Body of pancreas (tissue), 4 donors: ENCODE results near the gene WWTR1. TPM values are rescaled to one million over a fixed set of nuclear protein-coding genes. Genes with fewer than 3 reads are reported as not detected.
A peak's percentile ranks its signal among the peaks of the same experiment; 100 is the strongest.

Experiments
- ATAC-seq: fragments of 150-250 bp; one replicate; pipeline ENCODE4 v1.9.1; 2016
- DNase-seq, 4 donors: peaks; one replicate each; pipeline ENCODE4 v3.0.0-alpha.2; 2019
- H3K27ac ChIP-seq, 4 donors: fragments of 200-600 bp; sonication (generic); 1 replicate in 3 of 4; 2 replicates in 1 of 4; pipeline versions ENCODE4 v1.5.1 to v1.6.1; 2016 to 2019; ENCODE audit warnings: mild to moderate bottlenecking in 1 of 4, mixed read lengths in 1 of 4, moderate library complexity in 1 of 4
- H3K27me3 ChIP-seq, 2 donors: fragments of 200-600 bp; sonication (generic); one replicate each; pipeline ENCODE4 v1.6.0; 2016; ENCODE audit warnings: mild to moderate bottlenecking in 1 of 2
- H3K36me3 ChIP-seq, 2 donors: fragments of 200-600 bp; sonication (generic); replicated peaks in 1 of 2; 2 replicates each; pipeline ENCODE4 v1.5.1; 2016; ENCODE audit warnings: low read depth in 2 of 2; ENCODE audit not compliant: insufficient read depth in 1 of 2
- H3K4me1 ChIP-seq: fragments of 200-600 bp; sonication (generic); one replicate; pipeline ENCODE4 v1.6.0; 2016
- H3K4me3 ChIP-seq, 2 donors: fragments of 200-600 bp; sonication (generic); 1 replicate in 1 of 2; 2 replicates in 1 of 2; pipeline ENCODE4 v1.5.1; 2016 to 2019
- H3K9me3 ChIP-seq, 3 donors: fragments of 200-600 bp; sonication (generic); 1 replicate in 2 of 3; 2 replicates in 1 of 3; pipeline ENCODE4 v1.5.1; 2016
- POLR2A ChIP-seq, 3 donors: fragments of 450-650 bp; IDR thresholded peaks; one replicate each; pipeline ENCODE4 v1.6.1; 2016; ENCODE audit warnings: antibody characterized with exemption in 3 of 3, mild to moderate bottlenecking in 2 of 3
- WGBS, 2 donors: methylation state at CpG; one replicate each; pipeline ENCODE4 v1.1.5; 2017; 5-methylcytosine and 5-hydroxymethylcytosine counted together
- intact Hi-C: fragments of 100-400 bp; cut with DNase I; formaldehyde crosslinking; loops from one replicate; pipeline ENCODE4 v1.15.1; 2023
- total RNA-seq, 2 donors: library from RNA; depleted of rRNA; stranded (reverse); fragments of >200 nt; gene quantifications; one replicate each; pipeline ENCODE4 v1.1.0, GENCODE V29; 2016
- TF ChIP-seq, protein P1 (sequence below), 7 experiments: fragments of 450-650 bp in 4 of 7; fragments of 200-600 bp in 3 of 7; sonication (generic) in 3 of 7; IDR thresholded peaks; one replicate each; pipeline ENCODE4 v1.5.1; 2016 to 2019; ENCODE audit warnings: antibody characterized with exemption in 7 of 7

The WWTR1 gene
- total RNA-seq, 2 donors from 2014 or later = 46.2 to 64.3 TPM

DNA sequence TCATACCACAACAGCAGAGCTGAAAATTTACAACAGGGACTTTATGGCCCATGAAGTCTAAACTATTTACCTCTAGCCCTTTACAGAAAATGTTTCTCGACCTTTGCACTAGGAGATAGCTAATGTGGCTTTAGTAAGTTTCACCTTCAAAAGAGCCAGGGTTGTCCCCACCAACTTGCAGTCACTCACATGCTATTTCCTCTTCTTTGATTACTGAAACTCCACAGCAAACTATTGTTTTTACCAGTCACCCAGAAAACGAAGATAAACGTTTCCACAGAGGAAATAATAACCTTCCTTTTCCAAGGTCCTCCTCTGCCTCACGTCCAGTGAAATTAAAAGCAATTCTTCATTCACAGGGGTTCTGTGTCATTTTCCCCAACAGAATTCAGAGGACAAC lies 48.2 kb downstream of the WWTR1 start:
- TF ChIP-seq, protein P1, sequence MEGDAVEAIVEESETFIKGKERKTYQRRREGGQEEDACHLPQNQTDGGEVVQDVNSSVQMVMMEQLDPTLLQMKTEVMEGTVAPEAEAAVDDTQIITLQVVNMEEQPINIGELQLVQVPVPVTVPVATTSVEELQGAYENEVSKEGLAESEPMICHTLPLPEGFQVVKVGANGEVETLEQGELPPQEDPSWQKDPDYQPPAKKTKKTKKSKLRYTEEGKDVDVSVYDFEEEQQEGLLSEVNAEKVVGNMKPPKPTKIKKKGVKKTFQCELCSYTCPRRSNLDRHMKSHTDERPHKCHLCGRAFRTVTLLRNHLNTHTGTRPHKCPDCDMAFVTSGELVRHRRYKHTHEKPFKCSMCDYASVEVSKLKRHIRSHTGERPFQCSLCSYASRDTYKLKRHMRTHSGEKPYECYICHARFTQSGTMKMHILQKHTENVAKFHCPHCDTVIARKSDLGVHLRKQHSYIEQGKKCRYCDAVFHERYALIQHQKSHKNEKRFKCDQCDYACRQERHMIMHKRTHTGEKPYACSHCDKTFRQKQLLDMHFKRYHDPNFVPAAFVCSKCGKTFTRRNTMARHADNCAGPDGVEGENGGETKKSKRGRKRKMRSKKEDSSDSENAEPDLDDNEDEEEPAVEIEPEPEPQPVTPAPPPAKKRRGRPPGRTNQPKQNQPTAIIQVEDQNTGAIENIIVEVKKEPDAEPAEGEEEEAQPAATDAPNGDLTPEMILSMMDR (IDR thresholded peaks at IDR 0.05) = no peak
- TF ChIP-seq POLR2A (IDR thresholded peaks at IDR 0.05) = no peak
- H3K4me3 ChIP-seq = no peak overlapping the region
- no peaks in the 10 kb centered on the region for H3K27me3 ChIP-seq
- WGBS, 2 donors = 25 to 37% methylated on average over 4 of the region's 4 CpGs
- no peaks in the 10 kb centered on the region for H3K36me3 ChIP-seq
- no peak for ATAC-seq
- intact Hi-C loops = no loop called here
- H3K4me1 ChIP-seq = peaks cover 28% of the 10 kb centered on the region
- DNase-seq = no peak
- H3K27ac ChIP-seq = peak overlapping the region in 1 of 4 donors; percentile 72
- no peaks in the 10 kb centered on the region for H3K9me3 ChIP-seq

DNA sequence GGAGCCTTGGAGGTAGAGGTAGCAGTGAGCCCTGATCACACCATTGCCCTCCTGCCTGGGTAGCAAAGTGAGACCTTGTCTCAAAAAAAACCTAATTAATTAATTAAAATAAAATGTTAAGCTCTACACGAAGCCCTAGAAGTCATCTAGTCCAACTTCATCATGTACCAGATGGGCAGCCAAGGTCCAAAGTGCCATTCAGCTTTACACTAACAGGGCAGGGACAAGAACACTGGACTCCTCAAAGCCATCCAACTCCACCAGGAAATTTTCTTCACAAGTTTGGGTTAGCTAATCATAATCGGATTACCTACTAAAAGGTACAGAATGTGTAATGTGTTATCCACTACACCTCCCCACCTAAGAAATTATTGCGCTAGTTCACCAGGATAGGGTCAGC lies 48.8 kb downstream of the WWTR1 start:
- Histone ChIP-seq H3K36me3 (no peaks in the 10 kb centered on the region), H3K4me1 (peaks cover 34% of the 10 kb centered on the region), H3K9me3 (no peaks in the 10 kb centered on the region), H3K27ac (peak overlapping the region in 1 of 4 donors; percentile 72), H3K27me3 (no peaks in the 10 kb centered on the region), H3K4me3 (no peak overlapping the region)
- no peak for ATAC-seq
- WGBS, 2 donors = 70 to 80% methylated on average over 3 of the region's 3 CpGs
- no peak for DNase-seq
- intact Hi-C loops = no loop called here
- TF ChIP-seq, protein P1 (IDR thresholded peaks at IDR 0.05) = no peak
- TF ChIP-seq POLR2A (IDR thresholded peaks at IDR 0.05) = no peak

DNA sequence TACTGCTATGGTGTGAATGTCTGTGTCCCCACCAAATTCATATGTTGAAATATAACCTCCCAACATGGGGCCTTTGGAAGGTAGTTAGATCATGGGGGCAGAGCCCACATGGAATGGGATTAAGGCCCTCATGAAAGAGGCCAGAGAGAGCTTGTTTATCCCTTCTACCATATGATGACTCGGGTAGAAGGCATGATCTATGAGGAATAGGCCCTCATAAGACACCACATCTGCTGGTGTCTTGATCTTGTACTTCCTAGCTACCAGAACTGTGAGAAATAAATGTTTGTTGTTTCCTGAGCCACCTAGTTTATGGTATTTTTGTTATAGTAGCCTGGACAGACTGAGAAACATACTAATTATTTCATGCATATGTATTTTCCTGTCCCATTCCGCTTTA lies 51.9 kb downstream of the WWTR1 start:
- 90 to 100% methylated on average over 2 of the region's 2 CpGs for WGBS, 2 donors
- no peak overlapping the region for H3K27ac ChIP-seq
- no peak for ATAC-seq
- H3K4me1 ChIP-seq = peaks cover 37% of the 10 kb centered on the region
- intact Hi-C loops = no loop called here
- TF ChIP-seq POLR2A (IDR thresholded peaks at IDR 0.05) = no peak
- TF ChIP-seq, protein P1 (IDR thresholded peaks at IDR 0.05) = no peak
- no peaks in the 10 kb centered on the region for H3K36me3 ChIP-seq
- no peak for DNase-seq
- H3K4me3 ChIP-seq = no peak overlapping the region
- H3K27me3 ChIP-seq = no peaks in the 10 kb centered on the region
- H3K9me3 ChIP-seq = no peaks in the 10 kb centered on the region

DNA sequence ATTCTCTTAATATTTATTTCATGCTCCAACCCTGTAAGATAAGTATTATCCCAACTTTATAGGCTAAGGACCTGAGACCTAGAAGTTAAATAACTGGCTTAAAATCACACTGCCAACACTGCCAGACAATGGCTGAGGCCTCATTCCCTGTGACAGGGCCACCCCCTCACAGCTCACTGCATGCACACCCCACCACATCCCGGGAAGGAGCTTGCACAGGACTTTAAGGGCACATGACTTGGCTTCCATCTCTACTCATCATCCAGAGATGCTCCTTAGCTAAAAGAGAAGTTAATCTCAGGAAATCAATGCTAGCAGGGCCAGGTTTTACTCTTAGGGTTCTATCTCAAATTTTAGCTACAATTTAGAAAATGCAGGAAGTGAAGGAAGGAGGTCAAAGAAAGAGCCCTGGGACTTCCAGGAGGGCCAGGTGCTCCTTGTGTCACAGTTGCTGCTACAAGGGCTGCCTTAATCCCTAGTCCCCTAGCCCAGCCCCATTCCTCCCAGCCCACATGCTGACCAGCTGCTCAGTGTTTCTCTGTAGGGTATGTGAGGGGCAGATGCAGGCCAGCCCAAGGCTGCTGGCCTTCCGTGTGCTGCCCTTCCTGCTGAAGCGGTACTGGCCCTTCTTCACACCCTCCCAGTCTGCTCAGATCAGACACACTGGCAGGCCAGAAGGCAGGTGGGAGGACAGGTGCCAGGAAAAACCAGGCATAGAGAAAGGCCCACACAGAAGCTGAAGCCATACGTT lies 53.5 kb downstream of the WWTR1 start:
- WGBS, 2 donors = 81 to 83% methylated on average over 4 of the region's 4 CpGs
- Histone ChIP-seq H3K9me3 (no peaks in the 10 kb centered on the region), H3K36me3 (no peaks in the 10 kb centered on the region), H3K4me1 (peaks cover 38% of the 10 kb centered on the region), H3K4me3 (no peak overlapping the region), H3K27me3 (no peaks in the 10 kb centered on the region), H3K27ac (peak overlapping the region in 3 of 4 donors; percentile 19 to 62 (median 58))
- no peak for DNase-seq
- TF ChIP-seq, protein P1 (IDR thresholded peaks at IDR 0.05) = no peak
- TF ChIP-seq POLR2A (IDR thresholded peaks at IDR 0.05) = no peak
- no peak for ATAC-seq
- intact Hi-C loops = no loop called here
